Peyer's patch (tissue), 4 donors: Measurements from ENCODE around the gene OPN3. TPM values are rescaled to one million over a fixed set of nuclear protein-coding genes. Genes with fewer than 3 reads are reported as not detected.
"Not testable (repeated sequence)": the region's sequence is repeated elsewhere in the genome, so short reads cannot be mapped to it uniquely, and the experiment has no call there.

ENCODE experiments used
- DNase-seq, 3 donors: peaks; one replicate each; pipeline ENCODE4 v3.0.0-alpha.2; 2017 to 2019
- H3K27ac ChIP-seq, 4 donors: fragments of 200-600 bp; sonication (generic); one replicate each; pipeline ENCODE4 v1.5.1; 2016 to 2019
- H3K27me3 ChIP-seq, 2 donors: fragments of 200-600 bp; sonication (generic); one replicate each; pipeline ENCODE4 v1.5.1; 2019
- H3K36me3 ChIP-seq, 3 donors: fragments of 200-600 bp; sonication (generic); one replicate each; pipeline ENCODE4 v1.5.1; 2016 to 2019
- H3K4me1 ChIP-seq, 4 donors: fragments of 200-600 bp; sonication (generic); one replicate each; pipeline ENCODE4 v1.5.1; 2016 to 2019
- H3K4me3 ChIP-seq, 4 donors: fragments of 200-600 bp; sonication (generic); 1 replicate in 3 of 4; 2 replicates in 1 of 4; pipeline ENCODE4 v1.5.1; 2016 to 2019; ENCODE audit warnings: mild to moderate bottlenecking in 1 of 4
- H3K9me3 ChIP-seq, 4 donors: fragments of 200-600 bp; sonication (generic); one replicate each; pipeline ENCODE4 v1.5.1; 2016 to 2019; ENCODE audit warnings: mild to moderate bottlenecking in 1 of 4
- CTCF ChIP-seq, 6 experiments: fragments of 450-650 bp in 4 of 6; fragments of 200-600 bp in 2 of 6; sonication (generic) in 1 of 6; IDR thresholded peaks; one replicate each; pipeline ENCODE4 v1.5.1; 2017 to 2019; ENCODE audit warnings: antibody characterized with exemption in 6 of 6, mild to moderate bottlenecking in 3 of 6, moderate library complexity in 1 of 6
- POLR2A ChIP-seq, 2 donors: fragments of 450-650 bp; IDR thresholded peaks; one replicate each; pipeline ENCODE4 v1.5.1; 2017; ENCODE audit warnings: antibody characterized with exemption in 2 of 2, mild to moderate bottlenecking in 2 of 2, moderate library complexity in 2 of 2
- total RNA-seq, 4 donors: library from RNA; depleted of rRNA; stranded (reverse); fragments of >200 nt; gene quantifications; one replicate each; pipeline ENCODE4 v1.1.0, GENCODE V29; 2016

The OPN3 gene
- total RNA-seq, 4 donors from 2014 or later = 17.3 to 23.1 (median 20.9) TPM

GRCh38 chr1:241666419-241666818, 26.2 kb upstream of the OPN3 start:
- H3K27me3 ChIP-seq = no peaks in the 10 kb centered on the region
- H3K4me3 ChIP-seq = no peak overlapping the region
- H3K36me3 ChIP-seq = no peaks in the 10 kb centered on the region
- no peak overlapping the region for H3K27ac ChIP-seq
- no peak for DNase-seq
- H3K9me3 ChIP-seq = no peaks in the 10 kb centered on the region
- TF ChIP-seq CTCF (IDR thresholded peaks at IDR 0.05) = no peak
- no peaks in the 10 kb centered on the region for H3K4me1 ChIP-seq

GRCh38 chr1:241660424-241660972, 20.3 kb upstream of the OPN3 start:
- no peak overlapping the region for H3K4me3 ChIP-seq
- DNase-seq = no peak
- no peak for TF ChIP-seq CTCF (IDR thresholded peaks at IDR 0.05)
- TF ChIP-seq POLR2A (IDR thresholded peaks at IDR 0.05) = no peak

GRCh38 chr1:241659016-241659415, 18.8 kb upstream of the OPN3 start:
- H3K4me3 ChIP-seq, H3K27me3 ChIP-seq, H3K27ac ChIP-seq, H3K9me3 ChIP-seq, DNase-seq, H3K4me1 ChIP-seq, H3K36me3 ChIP-seq: not testable (repeated sequence)

More at GRCh38 chr1:241660424-241660972, 20.3 kb upstream of the OPN3 start:
- H3K27ac ChIP-seq = no peak overlapping the region
- H3K9me3 ChIP-seq = no peaks in the 10 kb centered on the region
- no peaks in the 10 kb centered on the region for H3K27me3 ChIP-seq
- H3K36me3 ChIP-seq = no peaks in the 10 kb centered on the region
- no peaks in the 10 kb centered on the region for H3K4me1 ChIP-seq

- Histone ChIP-seq H3K4me1 (no peaks in the 10 kb centered on the region), H3K27me3 (no peaks in the 10 kb centered on the region), H3K27ac (no peak overlapping the region), H3K36me3 (no peaks in the 10 kb centered on the region), H3K4me3 (no peak overlapping the region), H3K9me3 (no peaks in the 10 kb centered on the region)
- no peak for TF ChIP-seq POLR2A (IDR thresholded peaks at IDR 0.05)
- no peak for TF ChIP-seq CTCF (IDR thresholded peaks at IDR 0.05)
- DNase-seq = no peak
These were observed 18.1 kb upstream of the OPN3 start for GRCh38 chr1:241658081-241658793.

- TF ChIP-seq POLR2A (IDR thresholded peaks at IDR 0.05) (no peak), CTCF (IDR thresholded peaks at IDR 0.05) (no peak)
These were observed 14.5 kb upstream of the OPN3 start for GRCh38 chr1:241654641-241655040.

GRCh38 chr1:241654019-241654418, 13.8 kb upstream of the OPN3 start:
- Histone ChIP-seq H3K27ac (no peak overlapping the region), H3K4me3 (no peak overlapping the region), H3K9me3 (no peaks in the 10 kb centered on the region), H3K4me1 (no peaks in the 10 kb centered on the region), H3K36me3 (no peaks in the 10 kb centered on the region), H3K27me3 (no peaks in the 10 kb centered on the region)
- TF ChIP-seq POLR2A (IDR thresholded peaks at IDR 0.05) = no peak
- no peak for TF ChIP-seq CTCF (IDR thresholded peaks at IDR 0.05)
- DNase-seq = no peak

More at GRCh38 chr1:241654641-241655040, 14.5 kb upstream of the OPN3 start:
- Histone ChIP-seq H3K27me3 (no peaks in the 10 kb centered on the region), H3K36me3 (no peaks in the 10 kb centered on the region), H3K9me3 (no peaks in the 10 kb centered on the region), H3K4me3 (no peak overlapping the region), H3K4me1 (no peaks in the 10 kb centered on the region), H3K27ac (no peak overlapping the region)
- no peak for DNase-seq
